NCI-H345 treated with DMSO at 0.1 percent for 48 hours (cell line): ENCODE measurements around the gene SMIM43.

Source experiments
- DNase-seq: peaks from one replicate; lab custom pipeline; 2025; ENCODE audit not compliant: unreplicated experiment; lab: John Stamatoyannopoulos, UW

The SMIM43 gene

DNA sequence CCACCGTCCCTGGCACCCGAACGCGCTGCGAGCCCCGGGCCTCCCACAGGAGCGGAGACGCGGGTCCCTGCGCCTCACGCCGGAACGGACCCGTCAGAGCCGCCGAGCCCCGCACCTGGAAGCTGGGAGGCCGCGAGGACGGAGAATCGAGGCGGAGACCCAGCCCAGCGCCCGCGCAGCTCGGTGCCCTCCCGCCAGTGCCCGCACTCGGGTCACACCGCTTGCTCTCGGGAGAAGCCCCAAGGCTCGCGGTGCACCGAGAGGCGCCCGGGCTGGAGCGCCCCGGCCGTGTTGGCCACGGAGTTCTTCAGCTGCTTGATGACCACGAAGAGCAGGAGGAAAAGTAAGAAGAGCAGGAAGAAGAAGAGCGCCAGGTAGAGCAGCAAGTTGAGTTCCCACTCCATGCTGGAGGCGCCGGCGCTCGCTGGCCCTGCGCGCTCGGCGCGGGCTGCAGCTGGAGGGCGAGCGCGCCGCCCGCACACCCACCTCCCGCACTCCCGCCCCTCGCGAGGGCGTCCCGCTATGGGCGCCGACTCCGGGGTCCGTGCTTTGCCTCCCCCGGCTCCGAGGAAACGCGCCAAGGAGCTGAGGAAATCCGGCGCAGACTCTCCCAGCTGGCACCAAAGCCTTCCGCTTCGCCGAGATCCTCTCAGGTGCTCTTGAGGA lies at the start of gene SMIM43:
TSS of gene SMIM43 (minus strand) at position 463 of the 666 bp plus-strand sequence. CDS start at position 404, 59 bp downstream.
- DNase-seq = peak; percentile 14

DNA sequence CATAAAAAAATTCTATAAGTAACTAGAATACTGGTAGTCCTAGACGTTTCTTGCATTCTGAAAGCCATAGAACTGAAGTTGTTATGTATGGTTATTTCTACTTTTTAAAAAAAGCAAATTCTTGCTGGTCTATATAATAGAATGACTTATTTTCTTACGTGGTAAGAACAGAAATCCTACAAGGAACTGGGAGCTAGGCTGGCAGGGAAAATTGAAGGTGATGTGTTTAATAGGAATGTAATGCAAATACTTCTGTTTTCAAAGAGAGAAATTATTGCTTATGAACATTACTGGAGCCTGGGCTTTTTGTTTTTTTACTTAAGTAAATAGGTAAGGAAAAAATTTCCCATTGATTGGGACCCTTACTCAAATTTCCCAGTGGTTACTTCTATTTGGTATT lies 49.8 kb upstream of the SMIM43 start:
- DNase-seq = no peak

DNA sequence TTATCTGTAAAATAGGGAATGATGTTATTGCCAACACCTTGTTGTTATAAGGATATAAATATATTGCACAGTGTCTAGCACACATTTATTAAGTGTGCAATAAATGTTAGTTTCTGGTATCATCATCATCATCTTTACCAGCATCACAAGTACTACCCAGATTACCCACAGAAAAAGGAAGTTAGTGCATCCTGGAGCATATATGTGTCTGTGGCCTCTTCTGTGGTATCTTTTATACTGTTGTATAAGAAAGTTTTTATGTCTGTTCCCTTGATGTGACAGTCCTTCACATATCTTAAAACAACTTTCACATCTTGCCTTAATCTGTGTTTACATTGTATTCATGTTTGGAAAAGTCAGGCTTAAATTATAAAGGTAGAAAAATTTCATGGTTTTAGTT lies 46.2 kb upstream of the SMIM43 start:
- no peak for DNase-seq

DNA sequence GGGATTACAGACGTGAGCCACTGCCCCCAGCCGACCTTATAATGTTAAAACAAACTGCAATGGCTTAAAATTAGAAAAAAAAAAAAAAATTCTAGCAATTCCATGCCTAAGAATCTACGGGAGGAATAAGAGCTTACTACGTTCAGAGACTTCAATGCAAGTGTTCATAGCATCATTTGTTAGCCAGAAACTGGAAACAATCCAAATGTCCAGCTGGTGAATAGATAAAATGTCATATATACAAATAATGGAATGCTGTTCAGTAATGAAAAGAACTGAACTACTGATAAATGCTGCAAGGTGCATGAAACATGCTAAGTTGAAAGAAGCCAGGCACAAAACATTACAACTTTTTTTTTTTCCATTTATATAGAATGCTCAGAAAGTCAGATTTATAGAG lies 41.4 kb upstream of the SMIM43 start:
- DNase-seq = no peak

DNA sequence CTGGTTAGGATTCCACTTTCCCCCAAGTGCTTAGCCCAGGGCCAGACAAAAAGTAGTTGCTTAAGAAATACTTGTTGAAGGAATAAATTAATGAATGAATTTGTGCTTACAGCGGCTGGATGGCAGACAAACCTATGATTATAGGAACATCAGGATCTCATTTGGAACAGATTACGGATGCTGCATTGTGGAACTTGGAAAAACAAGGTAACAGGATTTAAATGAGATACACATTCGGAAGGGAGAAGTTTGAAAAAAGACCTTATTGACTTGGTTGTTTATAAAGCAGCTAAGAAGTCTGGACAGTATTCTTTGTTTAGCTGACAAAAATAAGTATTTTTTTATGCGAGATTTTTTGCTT lies 36.7 kb upstream of the SMIM43 start:
- no peak for DNase-seq

DNA sequence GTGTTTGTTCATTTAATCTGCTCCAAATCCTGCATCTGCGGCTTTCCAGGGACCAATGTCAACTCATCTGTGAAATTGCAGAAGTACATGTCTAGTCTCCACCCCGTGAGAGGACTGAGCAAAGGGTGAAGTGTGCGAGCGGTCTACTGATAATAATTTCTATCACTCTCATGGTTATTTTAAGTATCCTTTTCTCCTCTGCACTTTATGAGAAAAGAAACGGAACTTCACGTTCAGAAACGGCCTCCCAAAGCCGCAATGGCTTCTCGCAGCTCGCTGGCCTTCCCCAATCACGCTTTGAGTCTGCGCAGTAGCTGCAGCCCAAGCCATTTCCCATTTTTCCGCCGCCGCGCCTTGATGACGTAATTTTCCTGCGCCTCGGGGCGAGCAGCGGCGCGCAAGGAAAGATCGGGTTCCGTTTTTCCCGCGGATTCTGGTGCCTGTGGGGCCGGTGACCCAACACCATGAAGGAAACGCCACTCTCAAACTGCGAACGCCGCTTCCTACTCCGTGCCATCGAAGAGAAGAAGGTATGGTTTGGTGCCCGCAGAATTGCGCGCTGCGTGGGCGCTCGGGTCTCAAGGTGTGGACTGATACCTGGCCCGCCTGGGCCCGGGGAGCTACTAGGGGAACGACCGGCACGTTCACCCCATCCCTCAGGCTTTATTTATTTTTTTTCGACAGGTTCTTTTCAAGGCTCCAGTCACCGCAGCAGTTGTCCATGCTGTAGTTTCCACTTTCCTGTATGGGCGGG lies 36.2 kb upstream of the SMIM43 start, which contains the start of gene EXOSC9:
TSS of gene EXOSC9 (plus strand) at position 363 of the 754 bp plus-strand sequence. CDS start at position 465, 102 bp downstream.
- peak; percentile 79 for DNase-seq

DNA sequence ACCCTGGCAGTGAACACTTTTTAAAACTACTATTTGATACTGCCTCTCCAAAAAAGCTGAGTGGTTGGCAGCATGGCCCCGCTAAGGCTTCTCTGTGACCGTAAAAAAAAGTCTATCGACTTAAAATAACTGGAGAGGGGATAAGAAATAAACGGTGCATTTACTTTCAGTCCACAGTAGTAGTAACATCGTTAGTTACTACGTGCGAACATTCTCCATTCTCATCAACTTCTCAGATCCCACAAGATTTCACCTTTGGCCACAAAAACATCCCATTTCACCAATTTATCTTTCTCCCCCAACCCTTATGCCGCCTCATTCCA lies 35.6 kb upstream of the SMIM43 start:
- DNase-seq = no peak

DNA sequence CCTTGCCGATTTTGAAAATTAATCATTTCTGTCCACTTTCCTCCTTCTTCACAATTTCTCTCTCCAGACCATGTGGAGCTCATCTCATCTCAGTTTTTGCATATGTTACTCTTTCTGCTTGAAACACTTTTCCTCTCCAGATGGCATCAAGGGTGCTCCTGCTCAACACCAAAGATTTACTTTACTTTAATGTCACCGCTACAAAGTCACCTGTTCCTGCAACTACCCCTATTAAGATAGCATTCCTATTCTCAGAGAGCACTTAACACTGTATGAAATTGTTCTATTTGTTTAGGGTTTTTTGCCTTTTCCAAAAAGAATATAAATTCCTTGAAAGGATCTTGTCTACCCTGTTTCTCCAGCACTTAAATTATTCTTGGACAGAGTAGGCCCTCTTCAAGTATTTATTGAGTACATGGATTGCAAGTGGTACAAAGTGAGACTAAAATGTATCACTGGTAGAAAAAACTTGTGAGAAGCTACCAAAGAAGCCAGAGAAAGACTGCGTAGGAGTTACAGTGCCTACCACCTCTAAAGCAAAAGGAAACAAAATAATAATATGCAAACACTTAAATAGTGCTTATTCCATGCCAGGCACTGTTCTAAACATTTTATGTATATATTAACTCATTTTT lies 35.0 kb upstream of the SMIM43 start:
- DNase-seq = no peak

DNA sequence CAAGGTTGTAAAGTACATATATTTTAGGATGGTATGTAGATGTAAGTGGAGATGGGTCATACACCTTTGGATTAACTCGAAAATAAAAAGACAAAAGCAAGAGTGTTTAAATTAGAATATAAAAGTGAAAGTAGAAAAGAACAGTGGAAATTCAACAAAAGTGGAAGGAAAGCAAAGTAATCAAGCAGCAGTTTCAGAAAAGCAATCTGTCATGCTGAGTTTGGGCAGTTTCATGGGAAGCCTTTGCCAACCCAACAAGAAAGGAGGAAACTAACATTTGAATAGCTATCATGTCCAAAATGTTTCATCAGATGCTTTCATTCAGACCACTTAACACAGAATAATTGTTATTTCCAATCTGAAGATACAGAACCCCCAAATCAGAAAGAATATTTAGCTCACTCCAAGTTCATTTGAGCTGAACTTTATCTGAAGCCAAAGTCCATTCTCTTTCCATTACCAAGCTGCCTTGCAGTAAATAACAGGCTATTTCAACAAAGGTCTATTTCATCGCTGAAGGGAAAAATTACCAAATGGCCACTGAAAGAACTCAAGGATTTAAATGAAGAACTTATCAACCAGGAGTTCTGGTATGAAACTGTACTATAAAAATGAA lies 34.4 kb upstream of the SMIM43 start:
- DNase-seq = no peak

DNA sequence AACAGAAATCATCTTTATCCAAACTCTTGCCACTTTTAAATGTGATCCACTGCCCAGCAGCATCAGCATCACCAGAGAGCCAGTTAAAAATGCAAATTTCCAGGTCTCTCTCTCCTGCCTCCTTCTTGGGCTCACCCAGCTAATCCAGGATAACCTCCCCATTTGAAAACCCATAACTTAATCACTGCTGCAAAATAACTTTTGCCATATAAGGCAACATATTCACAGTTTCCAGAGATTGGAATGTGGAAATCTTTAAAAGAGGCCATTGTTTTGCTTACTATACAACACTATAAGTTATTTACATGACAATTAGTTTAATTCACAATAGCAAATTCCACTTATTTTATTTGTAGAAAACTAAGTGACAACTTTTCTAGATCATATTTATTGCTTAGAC lies 31.3 kb upstream of the SMIM43 start:
- DNase-seq = no peak

DNA sequence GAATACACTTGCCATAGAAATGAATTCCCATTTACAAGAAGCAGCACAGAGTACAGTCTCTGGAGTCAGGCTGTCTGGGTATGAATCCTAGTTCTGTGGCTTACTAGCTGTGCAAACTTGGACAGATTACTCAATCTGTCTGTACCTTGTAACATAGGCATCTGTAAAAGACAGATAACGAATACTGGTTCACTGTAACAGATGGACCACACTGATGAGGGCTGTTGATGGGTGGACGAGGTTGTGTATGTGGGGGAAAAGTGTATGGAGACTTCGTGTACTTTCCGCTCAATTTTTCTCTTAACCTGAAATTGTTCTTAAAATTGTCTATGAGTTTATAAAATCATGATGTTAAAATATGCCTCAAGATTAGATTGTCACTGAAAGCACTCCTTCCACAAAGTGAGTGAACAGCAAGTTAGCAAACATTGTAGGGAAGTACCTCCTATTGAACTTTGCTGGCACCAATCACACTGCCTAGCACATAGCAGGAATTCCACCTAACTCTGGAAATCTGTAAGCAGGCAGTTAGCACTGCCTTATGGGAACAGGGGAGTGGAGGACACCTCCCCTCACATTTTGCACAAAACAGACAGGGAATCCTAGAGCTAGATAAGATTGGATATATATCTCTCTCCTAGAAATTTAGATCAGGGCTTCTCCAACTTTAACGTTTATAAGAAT lies 29.7 kb upstream of the SMIM43 start:
- no peak for DNase-seq

DNA sequence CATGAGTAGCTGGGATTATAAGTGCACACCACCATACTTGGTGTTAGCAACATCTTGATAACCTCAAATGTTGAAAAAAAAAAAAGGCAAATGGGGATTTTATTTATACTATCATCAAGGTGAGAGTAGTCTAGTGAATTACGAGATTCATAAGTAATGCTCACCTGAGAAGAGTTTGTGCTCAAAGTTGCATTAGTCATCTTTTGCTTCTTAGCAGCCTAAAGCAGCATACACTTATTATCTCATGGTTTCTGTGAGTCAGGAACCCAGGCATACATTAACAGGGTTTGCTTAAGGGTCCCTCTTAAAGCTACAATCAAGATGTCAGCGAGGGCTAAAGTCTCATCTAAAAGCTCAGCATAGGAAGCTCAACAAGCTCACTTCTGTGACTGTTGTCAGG lies 28.0 kb upstream of the SMIM43 start:
- no peak for DNase-seq

DNA sequence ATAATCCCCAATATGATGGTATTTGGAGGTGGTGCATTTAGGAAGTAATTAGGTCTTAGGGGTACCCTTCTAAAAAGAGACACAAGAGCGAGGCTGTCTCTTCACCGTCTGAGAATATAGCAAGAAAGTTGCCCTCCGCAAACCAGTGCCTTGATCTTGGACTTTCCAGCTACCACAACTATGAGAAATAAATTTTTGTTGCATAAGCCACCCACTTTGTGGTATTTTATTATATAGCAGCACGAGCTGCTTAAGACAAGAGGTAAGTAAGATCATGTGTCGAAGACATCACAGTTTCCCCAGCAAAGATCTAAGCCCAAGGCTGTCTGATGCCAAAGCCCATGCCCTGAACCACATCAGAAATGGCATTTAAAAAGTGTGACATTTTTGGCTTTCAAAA lies 26.5 kb upstream of the SMIM43 start:
- no peak for DNase-seq

DNA sequence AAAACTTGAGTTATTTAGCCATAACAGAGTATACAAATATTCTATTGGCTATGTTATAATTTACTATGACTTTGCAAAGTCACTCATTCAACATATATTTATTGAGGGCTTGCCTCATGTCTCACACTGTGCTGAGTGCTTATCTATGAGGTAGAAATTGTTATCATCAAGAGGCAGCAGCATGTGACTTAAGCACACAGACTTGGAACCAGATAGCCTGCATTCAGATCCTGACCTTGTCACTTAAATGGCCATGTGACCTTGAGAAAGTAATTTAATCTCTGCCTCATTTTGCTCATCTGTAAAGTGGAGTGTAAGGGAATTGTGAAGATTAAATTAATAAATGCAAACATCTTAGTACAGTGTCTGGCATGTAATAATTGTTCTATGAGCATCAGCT lies 26.0 kb upstream of the SMIM43 start:
- no peak for DNase-seq

DNA sequence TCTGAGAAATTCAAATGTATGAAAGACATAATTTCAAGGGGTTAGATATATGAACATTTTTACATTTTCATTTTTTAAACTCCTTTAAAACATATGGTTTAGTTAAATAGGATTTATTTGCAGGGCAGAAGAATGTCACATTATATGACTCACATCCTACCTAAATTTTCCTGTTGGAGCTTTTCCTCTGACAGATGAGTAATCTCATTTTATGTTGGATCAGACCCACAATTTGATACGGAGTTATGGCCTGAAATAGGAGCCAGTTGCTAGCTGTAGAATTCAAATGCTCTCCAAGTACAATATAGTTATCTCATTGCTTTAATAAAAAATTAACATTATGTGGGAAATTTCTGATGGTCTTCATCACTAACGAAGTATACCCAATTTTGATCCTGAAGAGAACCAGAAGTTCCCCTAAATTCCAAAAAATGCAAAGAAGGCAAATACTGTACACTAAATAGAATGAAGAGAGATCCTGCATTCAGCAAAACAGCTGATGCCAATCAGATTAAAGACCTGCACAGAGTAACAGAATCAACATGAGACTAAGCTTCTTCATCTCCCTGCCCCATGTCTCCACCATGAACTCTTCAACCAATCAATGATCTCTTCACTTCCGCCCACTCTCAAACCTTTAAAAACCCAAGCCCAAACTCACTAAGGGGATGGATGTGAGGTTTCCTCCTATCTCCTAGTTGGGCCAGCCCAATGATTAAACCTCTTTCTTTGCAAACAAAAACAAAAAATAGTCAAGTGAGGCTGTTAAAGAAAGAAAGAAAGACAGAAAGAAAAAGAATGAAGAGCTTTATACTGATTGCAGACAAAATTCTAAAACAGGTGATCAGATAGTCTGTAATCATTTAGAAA lies 25.2 kb upstream of the SMIM43 start:
- no peak for DNase-seq

DNA sequence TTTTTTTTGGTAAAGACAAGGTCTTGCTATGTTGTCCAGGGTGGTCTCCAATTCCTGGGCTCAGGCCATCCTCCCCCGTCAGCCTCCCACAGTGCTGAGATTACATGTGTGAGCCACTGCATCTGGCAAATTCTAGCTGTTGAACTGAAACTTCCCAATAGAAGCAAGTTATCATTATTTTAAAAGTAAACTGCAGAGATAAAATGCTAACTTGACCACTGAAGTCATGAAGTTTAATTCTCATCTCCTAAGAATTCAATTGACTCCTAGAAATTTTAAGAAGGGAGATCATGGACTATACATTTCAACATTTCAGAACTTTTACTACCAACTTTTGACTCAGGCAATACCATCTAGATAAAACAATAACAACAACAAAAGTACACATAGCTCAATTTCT lies 24.5 kb upstream of the SMIM43 start:
- DNase-seq = no peak

DNA sequence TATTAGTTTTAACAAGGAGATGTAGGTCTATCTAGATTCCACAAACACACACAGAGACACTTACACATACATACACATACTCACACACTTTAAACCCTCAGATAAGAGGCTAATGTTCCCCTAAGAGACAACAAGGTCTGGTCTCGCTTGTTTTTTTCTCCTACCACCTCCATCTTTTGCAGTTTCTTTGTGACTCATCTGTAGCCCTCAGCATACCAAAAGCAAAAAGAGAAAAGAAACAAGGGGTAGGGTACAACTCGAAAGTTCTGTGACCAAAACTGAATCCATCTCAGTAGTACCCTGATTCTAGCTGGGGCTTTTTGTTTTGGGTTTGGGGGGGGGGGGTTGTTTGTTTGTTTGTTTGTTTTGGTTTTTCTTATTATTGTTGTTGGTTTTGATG lies 23.9 kb upstream of the SMIM43 start:
- DNase-seq = no peak

DNA sequence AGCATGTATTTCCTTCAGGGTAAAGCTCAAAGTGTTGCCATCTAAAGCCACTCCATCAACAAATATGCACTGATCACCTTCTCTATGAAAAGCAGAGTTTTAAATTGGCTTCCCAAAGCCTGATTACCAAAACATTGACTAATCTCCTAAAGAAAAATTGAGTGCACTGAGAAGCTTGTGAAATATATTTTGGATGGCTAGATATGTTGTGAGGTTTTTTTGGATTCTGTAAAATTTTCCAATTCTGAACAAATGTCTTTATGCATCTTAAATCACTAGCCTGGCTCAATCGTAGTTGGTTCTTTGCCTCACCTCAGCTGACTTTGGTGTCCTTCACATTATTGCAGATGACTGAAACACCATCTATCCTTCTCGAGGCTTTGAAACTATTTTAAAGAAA lies 21.3 kb upstream of the SMIM43 start:
- no peak for DNase-seq

DNA sequence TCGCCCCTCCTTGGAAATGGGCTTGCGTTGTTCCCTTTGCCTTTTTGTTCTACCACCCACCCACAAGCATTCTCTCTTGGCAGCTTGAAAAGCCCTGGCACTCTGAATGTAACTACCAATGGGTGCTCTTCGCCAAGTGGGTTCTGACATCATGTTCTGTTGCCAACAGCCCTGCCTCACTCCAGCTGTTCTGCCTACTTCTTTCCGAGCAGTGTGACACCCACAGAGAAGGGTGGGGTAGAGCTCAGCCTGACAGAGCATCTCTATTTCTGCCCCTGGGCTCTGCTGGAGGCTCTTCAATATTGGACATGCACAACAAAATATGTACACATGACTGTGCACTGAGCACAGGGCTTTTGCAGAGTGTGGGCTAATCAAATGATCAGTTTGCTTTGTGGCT lies 20.5 kb upstream of the SMIM43 start:
- DNase-seq = no peak

DNA sequence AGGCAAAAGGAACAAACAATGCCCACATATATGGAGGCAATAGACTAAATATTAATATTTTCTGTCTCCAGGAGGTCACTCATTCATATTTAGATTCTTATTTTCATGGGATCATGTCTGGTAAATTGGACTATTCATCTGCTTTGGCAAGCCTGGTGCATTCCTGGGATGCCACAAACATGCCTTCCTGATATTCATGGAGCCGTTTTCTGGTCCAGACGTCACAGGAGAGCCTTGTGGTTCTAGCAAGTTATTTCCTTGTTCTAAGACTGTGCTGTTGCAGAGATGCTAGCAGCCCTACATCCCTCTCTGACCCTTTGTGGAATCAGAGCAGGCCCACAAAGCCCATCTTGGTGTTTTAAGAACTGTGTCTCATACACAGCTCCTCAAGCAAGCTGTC lies 20.0 kb upstream of the SMIM43 start:
- DNase-seq = no peak
